Fibroblast of the aortic adventitia (primary cell): ENCODE results near the gene GARNL3. TPM values are rescaled to one million over a fixed set of nuclear protein-coding genes. Genes with fewer than 3 reads are reported as not detected.

Experiments used
- DNase-seq: peaks from one replicate; pipeline ENCODE4 v3.0.0-alpha.2; 2010; ENCODE audit warnings: low read depth
- H3K4me3 ChIP-seq: 2 replicates; pipeline ENCODE4 v1.5.1; 2011; ENCODE audit warnings: low read depth, mild to moderate bottlenecking, control low read depth, low read length, moderate library complexity
- total RNA-seq: library from RNA; depleted of rRNA; stranded (reverse); fragments of >200 nt; gene quantifications from 2 replicates; pipeline ENCODE4 v1.2.3, GENCODE V29; 2012; ENCODE audit warnings: low replicate concordance
- TF ChIP-seq, protein P1 (sequence below): IDR thresholded peaks from 2 replicates; pipeline ENCODE4 v1.5.1; 2011; ENCODE audit warnings: mild to moderate bottlenecking, low read length, control low read depth, inconsistent platforms; ENCODE audit not compliant: insufficient read depth

Gene GARNL3
- total RNA-seq, 1 donor: 2.5 TPM

DNA sequence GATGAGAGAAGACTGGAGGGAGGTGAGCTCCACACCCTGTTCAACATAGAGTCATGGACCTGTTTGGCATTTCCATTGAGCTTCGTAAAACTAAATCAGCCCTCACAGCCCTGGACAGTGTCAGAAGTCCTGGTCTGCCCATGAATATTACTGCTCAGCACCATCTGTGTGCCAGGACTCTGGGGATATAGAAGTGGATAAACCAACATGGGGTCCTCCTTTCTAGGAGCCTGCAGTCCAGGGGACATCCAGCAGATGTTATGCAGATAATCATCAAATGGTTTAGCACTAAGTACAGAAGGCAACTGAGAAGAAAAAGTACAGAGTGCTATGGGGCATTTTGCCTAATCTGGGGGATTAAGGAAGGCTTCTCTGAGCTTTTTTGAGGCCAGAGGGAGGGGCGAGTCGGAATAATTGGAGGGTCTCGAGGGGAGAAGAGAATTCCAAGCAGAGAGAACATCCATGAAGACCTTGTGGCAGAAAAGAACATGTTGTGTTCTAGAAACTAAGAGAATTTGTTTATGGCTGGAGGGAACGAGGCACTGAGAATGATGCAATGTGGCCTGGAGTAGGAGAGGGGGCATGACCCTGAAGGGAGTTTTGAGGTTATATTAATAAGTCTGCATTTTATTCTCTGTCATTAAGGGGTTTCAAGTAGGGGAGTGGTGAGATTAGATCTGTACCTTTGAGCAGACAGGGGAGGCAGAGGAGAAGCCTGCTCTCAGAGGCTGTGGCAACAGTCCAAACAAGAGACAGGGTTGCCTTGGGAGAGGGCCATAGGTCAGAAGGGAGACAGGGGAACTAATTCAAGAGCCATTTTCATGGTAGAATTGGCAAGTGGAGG, 68.9 kb downstream of the GARNL3 start:
- DNase-seq: no peak
- TF ChIP-seq, protein P1, sequence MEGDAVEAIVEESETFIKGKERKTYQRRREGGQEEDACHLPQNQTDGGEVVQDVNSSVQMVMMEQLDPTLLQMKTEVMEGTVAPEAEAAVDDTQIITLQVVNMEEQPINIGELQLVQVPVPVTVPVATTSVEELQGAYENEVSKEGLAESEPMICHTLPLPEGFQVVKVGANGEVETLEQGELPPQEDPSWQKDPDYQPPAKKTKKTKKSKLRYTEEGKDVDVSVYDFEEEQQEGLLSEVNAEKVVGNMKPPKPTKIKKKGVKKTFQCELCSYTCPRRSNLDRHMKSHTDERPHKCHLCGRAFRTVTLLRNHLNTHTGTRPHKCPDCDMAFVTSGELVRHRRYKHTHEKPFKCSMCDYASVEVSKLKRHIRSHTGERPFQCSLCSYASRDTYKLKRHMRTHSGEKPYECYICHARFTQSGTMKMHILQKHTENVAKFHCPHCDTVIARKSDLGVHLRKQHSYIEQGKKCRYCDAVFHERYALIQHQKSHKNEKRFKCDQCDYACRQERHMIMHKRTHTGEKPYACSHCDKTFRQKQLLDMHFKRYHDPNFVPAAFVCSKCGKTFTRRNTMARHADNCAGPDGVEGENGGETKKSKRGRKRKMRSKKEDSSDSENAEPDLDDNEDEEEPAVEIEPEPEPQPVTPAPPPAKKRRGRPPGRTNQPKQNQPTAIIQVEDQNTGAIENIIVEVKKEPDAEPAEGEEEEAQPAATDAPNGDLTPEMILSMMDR: no peak
- H3K4me3 ChIP-seq: no peak overlapping the region

DNA sequence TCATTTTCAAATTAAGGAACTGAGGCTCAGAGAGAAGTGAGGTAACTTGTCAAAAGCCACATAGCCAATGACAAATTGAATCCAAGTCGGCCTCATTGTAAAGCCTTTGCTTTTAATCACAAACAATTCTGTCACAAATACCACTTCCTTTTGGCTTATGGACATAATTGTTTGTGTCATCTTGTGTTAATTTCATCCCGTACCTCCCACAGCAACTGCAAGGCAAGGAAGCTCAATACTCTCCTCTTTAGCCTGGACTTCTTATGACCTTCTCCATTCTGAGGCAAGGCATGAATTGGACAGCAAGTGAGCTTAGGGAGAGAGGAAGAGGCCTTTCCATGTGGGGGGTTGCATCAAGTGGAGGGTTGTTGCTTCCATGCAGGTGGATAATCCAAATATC, 70.2 kb downstream of the GARNL3 start:
- DNase-seq: no peak
- TF ChIP-seq, protein P1: no peak
- H3K4me3 ChIP-seq: no peak overlapping the region

DNA sequence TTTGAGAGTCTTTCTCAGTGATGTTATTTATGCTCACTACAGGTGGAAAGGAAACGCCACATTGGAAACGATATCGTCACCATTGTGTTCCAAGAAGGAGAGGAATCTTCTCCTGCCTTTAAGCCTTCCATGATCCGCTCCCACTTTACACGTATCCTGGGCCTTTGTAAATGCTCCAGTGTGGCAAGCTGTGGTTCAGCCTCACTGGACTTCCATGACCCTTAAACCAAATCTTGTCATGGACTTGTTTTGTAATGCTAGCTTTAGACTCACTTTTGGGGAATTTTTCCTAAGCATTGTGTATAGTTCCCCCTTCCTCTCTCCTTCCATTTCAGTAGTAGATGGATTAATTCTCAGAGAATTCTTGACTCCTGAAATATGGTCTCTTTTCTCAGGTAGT, 71.5 kb downstream of the GARNL3 start:
- H3K4me3 ChIP-seq: no peak overlapping the region
- DNase-seq: peak; percentile 23
- TF ChIP-seq, protein P1: no peak

DNA sequence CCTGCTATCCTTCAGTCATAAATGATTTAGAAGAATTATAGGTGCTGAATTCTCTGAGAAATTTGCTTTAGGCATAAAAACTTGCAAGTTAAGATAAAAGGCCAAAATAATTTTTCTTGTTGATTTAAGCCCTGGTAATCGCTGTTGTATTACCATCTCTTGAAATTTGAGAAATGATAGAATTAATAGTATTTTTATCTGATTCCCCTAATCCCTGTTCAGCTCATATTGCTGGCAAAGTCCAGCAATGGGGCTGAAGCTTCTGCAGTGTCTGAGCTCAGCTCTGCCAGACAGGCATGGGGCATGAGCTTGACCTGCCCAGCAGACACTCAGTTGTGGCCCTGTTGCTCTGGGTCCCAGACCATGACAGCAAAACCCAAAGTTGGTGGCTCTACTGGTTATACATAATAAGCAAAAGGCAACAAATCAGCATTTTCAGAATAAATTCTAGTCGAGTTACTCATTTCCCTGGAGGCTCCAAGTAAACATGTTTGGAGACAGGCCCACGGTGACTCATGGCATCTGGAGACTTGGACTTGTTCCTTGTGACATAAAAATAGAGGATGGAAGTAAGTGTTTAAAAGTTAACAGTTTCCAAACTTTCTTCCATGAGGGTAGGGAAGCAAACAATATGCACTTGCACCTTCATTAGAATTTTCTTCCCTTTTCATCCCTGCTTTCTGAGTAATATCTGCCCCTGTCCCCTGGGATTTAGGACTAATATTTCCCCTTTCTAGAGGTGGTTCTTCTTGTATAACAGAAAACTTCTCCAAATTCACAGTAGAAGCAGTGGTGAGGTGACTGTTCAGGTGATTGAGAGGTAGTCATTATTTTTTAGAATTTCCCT, 72.2 kb downstream of the GARNL3 start:
- no peak overlapping the region for H3K4me3 ChIP-seq
- TF ChIP-seq, protein P1: no peak
- peak; percentile 97 for DNase-seq

DNA sequence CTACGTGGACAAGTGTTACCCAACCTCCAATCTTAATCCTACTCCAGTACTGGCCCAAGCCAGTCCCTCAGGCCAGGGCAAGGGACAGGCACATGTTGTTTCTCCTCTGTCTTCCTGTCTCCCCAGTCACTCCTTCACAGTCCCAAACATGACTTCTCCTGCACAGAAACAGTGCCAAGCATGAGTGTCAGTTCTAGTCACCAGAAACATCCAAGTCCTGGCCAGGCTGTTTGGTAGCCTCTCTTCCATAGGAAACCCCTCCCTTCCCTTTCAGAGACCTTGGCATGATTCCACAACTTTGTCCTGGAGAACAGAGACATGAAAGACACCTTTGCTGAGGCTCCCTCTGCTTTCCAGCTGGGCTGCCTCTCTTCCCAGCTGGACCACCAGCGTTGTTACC, 76.1 kb downstream of the GARNL3 start:
- no peak for DNase-seq
- TF ChIP-seq, protein P1: no peak
- no peak overlapping the region for H3K4me3 ChIP-seq

DNA sequence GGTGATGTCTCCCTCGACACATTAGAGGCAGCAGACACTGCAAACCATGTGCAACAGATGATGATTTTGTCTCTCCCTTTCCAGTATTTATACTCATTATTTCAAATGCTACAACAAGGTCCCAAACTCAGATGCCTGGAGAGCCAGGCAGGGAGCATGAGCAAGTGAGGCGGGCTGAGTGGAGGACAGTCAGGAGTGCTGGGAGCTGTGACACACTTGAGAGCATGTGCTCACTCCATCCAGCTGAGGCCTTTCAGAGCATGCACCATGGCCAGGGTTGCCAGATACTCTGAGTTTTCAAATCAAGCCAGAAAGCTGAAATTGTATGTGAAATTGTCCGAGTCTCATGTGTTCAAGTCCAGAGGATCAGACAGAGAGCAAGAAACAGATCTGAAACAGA, 76.6 kb downstream of the GARNL3 start:
- no peak overlapping the region for H3K4me3 ChIP-seq
- TF ChIP-seq, protein P1: no peak
- no peak for DNase-seq
